Left colon (tissue), 2 donors: ENCODE measurements around the gene PCCA. TPM values are rescaled to one million over a fixed set of nuclear protein-coding genes. Genes with fewer than 3 reads are reported as not detected.
"Not testable (repeated sequence)": the region's sequence is repeated elsewhere in the genome, so short reads cannot be mapped to it uniquely, and the experiment has no call there.

Experiments used
- ATAC-seq: fragments of 200-7000 bp; cut with Tn5 transposase; one replicate; pipeline ENCODE4 v1.9.1; 2020; ENCODE audit warnings: mild to moderate bottlenecking, moderate library complexity
- DNase-seq, 2 donors: peaks; one replicate each; pipeline ENCODE4 v3.0.0-alpha.2; 2020
- intact Hi-C, 2 donors: fragments of 100-400 bp; cut with DNase I in 1 of 2; cut with micrococcal nuclease in 1 of 2; formaldehyde crosslinking; loops; one replicate each; pipeline versions ENCODE4 v1.11.2 to v1.14.0; 2022; cut with DNase I, micrococcal nuclease
- long read RNA-seq: library from polyadenylated mRNA; unstranded; transcript quantifications from one replicate; pipeline ENCODE4 v2.0.0, GENCODE V29; 2021
- total RNA-seq, 2 donors: library from RNA; stranded (reverse); fragmentation: NEBNext Ultra II Directional; extraction: Animal tissue kit (Norgen Biotek cat#: 25700); gene quantifications; one replicate each; pipeline ENCODE4 v1.2.1, GENCODE V29; 2021
- donor health status: DM: no; HTN: no; CAD: no.
- donor health status: DM: yes; HTN: yes; CAD: no.

Gene PCCA
- 10 to 100 TPM; 84.1 to 99.1 TPM for total RNA-seq
- long read RNA-seq, transcript PCCA-201 (23 exons, 2,418 nt), result minor isoform, 15 of 217 reads
- long read RNA-seq, transcript PCCA-202 (24 exons, 2,494 nt), result major isoform, 159 of 217 reads
- long read RNA-seq, partial matches to known transcripts, result 10 of 217 reads
- long read RNA-seq, other reads (novel, unspliced or antisense), result 31 of 217 reads

GRCh38 chr13:100088644-100089464 lies at the start of gene PCCA:
PCCA (plus strand) TSS chr13:100089093; CDS start chr13:100089121, 28 bp downstream.
- ATAC-seq, result peak; percentile 94
- intact Hi-C loops, result no loop called here
- peak; percentile 97 for DNase-seq

- intact Hi-C loops, result no loop called here
- ATAC-seq, result peak; percentile 33
- DNase-seq, result no peak
These were observed 49.2 kb upstream of the PCCA start for GRCh38 chr13:100039740-100040139.

GRCh38 chr13:100040196-100040595 lies 48.7 kb upstream of the PCCA start:
- DNase-seq (no peak), ATAC-seq (peak; percentile 65)
- intact Hi-C loops, result no loop called here

GRCh38 chr13:100044936-100045335 lies 44.0 kb upstream of the PCCA start:
- intact Hi-C loops, result no loop called here
- ATAC-seq, result no peak
- no peak for DNase-seq

GRCh38 chr13:100045355-100045754 lies 43.5 kb upstream of the PCCA start:
- ATAC-seq, result no peak

GRCh38 chr13:100051070-100051469 lies 37.8 kb upstream of the PCCA start:
- DNase-seq (no peak), ATAC-seq (no peak)
- intact Hi-C loops, result no loop called here

More at GRCh38 chr13:100045355-100045754, 43.5 kb upstream of the PCCA start:
- no peak for DNase-seq
- intact Hi-C loops, result no loop called here

- intact Hi-C loops, result no loop called here
- DNase-seq (no peak), ATAC-seq (no peak)
These were observed 29.1 kb upstream of the PCCA start for GRCh38 chr13:100059827-100060226.

- no peak for ATAC-seq
- intact Hi-C loops, result no loop called here
- DNase-seq, result no peak
These were observed 25.6 kb upstream of the PCCA start for GRCh38 chr13:100063333-100063732.

GRCh38 chr13:100063906-100064305 lies 25.0 kb upstream of the PCCA start:
- DNase-seq, result no peak
- intact Hi-C loops, result no loop called here
- ATAC-seq, result no peak

- intact Hi-C loops, result no loop called here
- no peak for ATAC-seq
- no peak for DNase-seq
These were observed 20.6 kb upstream of the PCCA start for GRCh38 chr13:100068133-100068931.

GRCh38 chr13:100069278-100069677 lies 19.6 kb upstream of the PCCA start:
- DNase-seq, result no peak
- ATAC-seq, result no peak
- intact Hi-C loops, result no loop called here

GRCh38 chr13:100075700-100076587 lies 12.9 kb upstream of the PCCA start:
- no peak for DNase-seq
- peak; percentile 78 for ATAC-seq
- intact Hi-C loops, result no loop called here

- DNase-seq, intact Hi-C loops, ATAC-seq: not testable (repeated sequence)
These were observed 9.9 kb upstream of the PCCA start for GRCh38 chr13:100079003-100079402.

GRCh38 chr13:100083401-100083800 lies 5.5 kb upstream of the PCCA start:
- intact Hi-C loops, ATAC-seq, DNase-seq: not testable (repeated sequence)

GRCh38 chr13:100088273-100088643 lies 635 bp upstream of the PCCA start:
- intact Hi-C loops, result no loop called here
- DNase-seq (peak in 1 of 2 donors; percentile 19), ATAC-seq (peak; percentile 14)

- intact Hi-C loops, result no loop called here
- DNase-seq, result no peak
- ATAC-seq, result peak; percentile 49
These were observed 656 bp downstream of the PCCA start for GRCh38 chr13:100089465-100090032.

- ATAC-seq, result no peak
- intact Hi-C loops, result no loop called here
These were observed 2.0 kb downstream of the PCCA start for GRCh38 chr13:100090861-100091260.

GRCh38 chr13:100091391-100091790 lies 2.5 kb downstream of the PCCA start:
- intact Hi-C loops, result no loop called here
- DNase-seq, result no peak
- ATAC-seq, result no peak

More at GRCh38 chr13:100090861-100091260, 2.0 kb downstream of the PCCA start:
- DNase-seq, result no peak
